OCI-LY3 (cell line): Measurements from ENCODE around the gene CHST15.

Experiments
- H2AFZ ChIP-seq: fragments of 200-600, 300-600 bp; shearing (Covaris generic); 2 replicates; pipeline ENCODE4 v1.6.0; 2014; ENCODE audit warnings: antibody characterized with exemption, low read depth, low read length
- H3K27ac ChIP-seq: fragments of 200-600, 300-600 bp; sonication (generic); 2 replicates; pipeline ENCODE4 v1.5.1; 2014; ENCODE audit warnings: mild to moderate bottlenecking, low read length, moderate library complexity, mixed read lengths
- H3K27me3 ChIP-seq: fragments of 200-600, 300-600 bp; sonication (generic); 2 replicates; pipeline ENCODE4 v1.6.1; 2014; ENCODE audit warnings: low read depth, low read length, mixed read lengths
- H3K36me3 ChIP-seq: fragments of 200-600, 300-600 bp; sonication (generic); replicated peaks from 2 replicates; pipeline ENCODE3; 2014; ENCODE audit warnings: low read depth, low read length, mixed read lengths
- H3K4me1 ChIP-seq: fragments of 300-600, 200-600 bp; sonication (generic); 2 replicates; pipeline ENCODE4 v1.6.1; 2014; ENCODE audit warnings: low read length, mixed read lengths
- H3K4me2 ChIP-seq: fragments of 200-600, 300-600 bp; sonication (generic); 2 replicates; pipeline ENCODE4 v1.6.1; 2014; ENCODE audit warnings: low read length, mixed read lengths
- H3K4me3 ChIP-seq: fragments of 300-600, 200-600 bp; sonication (generic); 2 replicates; pipeline ENCODE4 v1.5.1; 2014; ENCODE audit warnings: antibody characterized with exemption, mild to moderate bottlenecking, low read length, moderate library complexity
- H3K79me2 ChIP-seq: fragments of 300-600, 200-600 bp; shearing (Covaris generic); 2 replicates; pipeline ENCODE4 v1.6.1; 2014; ENCODE audit warnings: mild to moderate bottlenecking, low read length, mixed read lengths
- H3K9ac ChIP-seq: fragments of 300-600, 200-600 bp; shearing (Covaris generic); 2 replicates; pipeline ENCODE4 v1.6.0; 2014; ENCODE audit warnings: mild to moderate bottlenecking, low read length, moderate library complexity
- H3K9me3 ChIP-seq: fragments of 200-600, 300-600 bp; shearing (Covaris generic); 2 replicates; pipeline ENCODE4 v1.6.1; 2014; ENCODE audit warnings: low read length, mixed read lengths; ENCODE audit not compliant: insufficient read depth
- H4K20me1 ChIP-seq: fragments of 200-600, 300-600 bp; sonication (generic); 2 replicates; pipeline ENCODE4 v1.6.1; 2016; ENCODE audit warnings: low read length, mixed read lengths; ENCODE audit not compliant: insufficient read depth
- EZH2phosphoT487 ChIP-seq: fragments of 200-600 bp; shearing (Covaris generic); IDR thresholded peaks from 2 replicates; pipeline ENCODE4 v1.6.1; 2018; ENCODE audit warnings: antibody characterized with exemption, mixed run types, low read depth
- TF ChIP-seq, protein P1 (sequence below): fragments of 200-600, 300-600 bp; sonication (generic); IDR thresholded peaks from 2 replicates; pipeline ENCODE4 v1.5.1; 2014; ENCODE audit warnings: antibody characterized with exemption, low read length, low read depth

CHST15 gene

DNA sequence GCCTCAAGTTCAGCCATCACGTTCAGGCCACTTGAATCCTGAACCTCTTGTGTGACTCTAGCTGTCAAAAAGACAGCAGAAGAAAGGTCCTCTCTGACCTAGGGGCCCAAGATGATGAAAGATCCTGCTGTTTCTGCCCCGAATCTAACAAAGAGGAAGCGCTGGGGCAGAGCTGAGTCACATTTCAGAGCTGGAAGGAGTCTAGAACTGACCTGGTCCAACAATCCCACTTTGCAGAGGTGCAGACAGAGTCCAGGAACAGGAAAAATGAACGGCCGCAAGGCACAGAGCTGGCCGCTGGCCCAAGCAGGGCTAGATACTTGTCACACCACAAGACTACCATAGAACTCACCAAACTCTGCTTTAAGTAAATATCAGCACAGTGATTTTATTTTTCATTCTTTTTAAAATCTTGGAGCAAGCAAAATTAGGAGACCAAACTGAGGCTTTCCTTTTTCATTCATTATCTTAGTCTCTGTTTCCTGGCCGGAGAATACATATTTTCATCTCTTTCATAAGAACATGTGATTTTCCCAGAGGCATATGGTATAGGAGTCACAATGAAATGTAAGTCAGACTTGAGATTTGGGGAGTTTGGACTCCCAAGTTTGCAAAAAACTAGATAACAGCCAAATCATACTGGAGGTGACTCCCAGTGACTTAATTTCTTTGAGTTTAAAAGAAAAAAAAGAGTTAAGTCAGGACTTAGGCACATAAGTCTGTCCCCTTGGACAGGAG, 52.8 kb downstream of the CHST15 start:
- Histone ChIP-seq H3K79me2 (no peaks in the 10 kb centered on the region), H3K9ac (no peak overlapping the region), H2AFZ (no peak overlapping the region), H4K20me1 (no peaks in the 10 kb centered on the region), H3K36me3 (no peaks in the 10 kb centered on the region), H3K9me3 (no peaks in the 10 kb centered on the region), H3K4me3 (no peak overlapping the region), H3K4me1 (peaks cover 58% of the 10 kb centered on the region), H3K4me2 (peak overlapping the region; percentile 9), H3K27ac (no peak overlapping the region), H3K27me3 (peaks cover 13% of the 10 kb centered on the region)
- TF ChIP-seq EZH2phosphoT487 = no peak
- TF ChIP-seq, protein P1, sequence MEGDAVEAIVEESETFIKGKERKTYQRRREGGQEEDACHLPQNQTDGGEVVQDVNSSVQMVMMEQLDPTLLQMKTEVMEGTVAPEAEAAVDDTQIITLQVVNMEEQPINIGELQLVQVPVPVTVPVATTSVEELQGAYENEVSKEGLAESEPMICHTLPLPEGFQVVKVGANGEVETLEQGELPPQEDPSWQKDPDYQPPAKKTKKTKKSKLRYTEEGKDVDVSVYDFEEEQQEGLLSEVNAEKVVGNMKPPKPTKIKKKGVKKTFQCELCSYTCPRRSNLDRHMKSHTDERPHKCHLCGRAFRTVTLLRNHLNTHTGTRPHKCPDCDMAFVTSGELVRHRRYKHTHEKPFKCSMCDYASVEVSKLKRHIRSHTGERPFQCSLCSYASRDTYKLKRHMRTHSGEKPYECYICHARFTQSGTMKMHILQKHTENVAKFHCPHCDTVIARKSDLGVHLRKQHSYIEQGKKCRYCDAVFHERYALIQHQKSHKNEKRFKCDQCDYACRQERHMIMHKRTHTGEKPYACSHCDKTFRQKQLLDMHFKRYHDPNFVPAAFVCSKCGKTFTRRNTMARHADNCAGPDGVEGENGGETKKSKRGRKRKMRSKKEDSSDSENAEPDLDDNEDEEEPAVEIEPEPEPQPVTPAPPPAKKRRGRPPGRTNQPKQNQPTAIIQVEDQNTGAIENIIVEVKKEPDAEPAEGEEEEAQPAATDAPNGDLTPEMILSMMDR = no peak

DNA sequence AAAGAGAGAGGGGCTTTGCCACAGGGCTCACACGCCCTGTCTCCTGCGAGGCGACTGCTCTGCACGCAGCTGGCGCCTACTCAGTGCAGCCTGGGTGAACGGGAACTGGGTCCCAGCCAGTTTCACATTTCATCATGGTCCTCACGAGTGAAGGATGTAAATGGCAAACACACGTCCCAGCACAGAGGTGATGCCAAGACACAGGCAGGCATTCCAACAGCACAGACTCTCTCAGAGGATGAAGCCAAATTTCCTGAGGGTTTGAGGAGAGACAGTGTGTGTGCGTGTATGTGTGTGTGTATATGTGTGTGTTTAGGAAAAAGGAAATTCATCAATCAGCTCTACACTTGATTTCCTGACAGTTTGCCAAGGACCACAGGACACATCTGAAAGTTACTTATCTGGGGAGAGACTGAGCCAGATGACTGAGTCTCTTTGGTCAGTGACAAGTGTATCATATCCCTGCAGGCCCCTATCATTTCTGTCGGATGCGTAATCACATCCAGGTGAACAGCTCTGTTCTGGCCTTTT, 53.9 kb downstream of the CHST15 start:
- Histone ChIP-seq H3K27ac (no peak overlapping the region), H3K9ac (no peak overlapping the region), H3K9me3 (no peaks in the 10 kb centered on the region), H3K4me3 (no peak overlapping the region), H2AFZ (no peak overlapping the region), H3K27me3 (peaks cover 7% of the 10 kb centered on the region), H3K4me1 (peaks cover 61% of the 10 kb centered on the region), H4K20me1 (no peaks in the 10 kb centered on the region), H3K4me2 (no peak overlapping the region), H3K36me3 (no peaks in the 10 kb centered on the region), H3K79me2 (no peaks in the 10 kb centered on the region)
- TF ChIP-seq, protein P1 = no peak
- no peak for TF ChIP-seq EZH2phosphoT487

DNA sequence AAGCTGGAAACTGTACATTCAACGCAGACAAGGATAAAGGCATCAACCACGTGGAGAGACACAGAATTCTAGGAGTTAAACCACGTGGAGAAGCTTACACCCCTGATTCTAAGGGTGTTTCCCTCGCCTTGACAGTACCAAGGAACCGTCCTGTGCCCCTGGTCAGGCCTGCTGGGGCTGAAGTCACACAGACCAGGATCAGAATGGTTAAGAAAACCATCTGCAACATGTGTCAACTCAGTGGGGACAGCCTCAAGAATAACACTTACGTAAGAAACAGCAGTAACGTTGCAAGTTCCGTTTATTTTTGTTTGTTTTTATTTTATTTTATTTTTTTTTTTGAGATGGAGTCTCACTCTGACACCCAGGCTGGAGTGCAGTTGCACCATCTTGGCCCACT, 55.6 kb downstream of the CHST15 start:
- peaks cover 48% of the 10 kb centered on the region for H3K4me1 ChIP-seq
- TF ChIP-seq EZH2phosphoT487 = no peak
- TF ChIP-seq, protein P1 = no peak
- no peaks in the 10 kb centered on the region for H3K79me2 ChIP-seq
- H2AFZ ChIP-seq = no peak overlapping the region
- H3K4me3 ChIP-seq = no peak overlapping the region
- no peaks in the 10 kb centered on the region for H3K36me3 ChIP-seq
- no peak overlapping the region for H3K9ac ChIP-seq
- H4K20me1 ChIP-seq = no peaks in the 10 kb centered on the region
- no peak overlapping the region for H3K4me2 ChIP-seq
- peaks cover 10% of the 10 kb centered on the region for H3K27me3 ChIP-seq
- H3K27ac ChIP-seq = no peak overlapping the region
- H3K9me3 ChIP-seq = no peaks in the 10 kb centered on the region

DNA sequence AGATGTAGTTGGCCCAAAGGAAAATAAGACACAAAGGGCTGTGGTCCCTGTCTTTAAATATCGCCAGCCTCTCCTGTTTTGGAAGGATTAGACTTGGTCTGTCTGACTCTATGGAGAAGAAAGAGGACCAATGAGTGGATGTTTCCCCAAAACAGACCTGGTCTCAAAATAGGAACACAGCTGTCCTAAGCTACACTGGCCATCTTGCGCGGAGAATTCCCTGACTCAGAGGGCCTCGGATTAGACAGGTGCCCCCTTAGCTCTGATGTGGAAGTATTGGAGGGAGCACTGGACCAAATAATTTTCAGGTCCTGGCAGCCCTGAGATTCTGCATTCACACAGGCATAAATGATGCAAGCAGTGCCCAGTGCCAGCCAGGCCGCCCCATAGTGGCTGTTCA, 56.1 kb downstream of the CHST15 start:
- no peak overlapping the region for H3K4me2 ChIP-seq
- TF ChIP-seq EZH2phosphoT487 = no peak
- TF ChIP-seq, protein P1 = no peak
- H4K20me1 ChIP-seq = no peaks in the 10 kb centered on the region
- no peak overlapping the region for H3K9ac ChIP-seq
- no peak overlapping the region for H3K4me3 ChIP-seq
- H3K4me1 ChIP-seq = peaks cover 43% of the 10 kb centered on the region
- H3K36me3 ChIP-seq = no peaks in the 10 kb centered on the region
- no peak overlapping the region for H3K27ac ChIP-seq
- no peaks in the 10 kb centered on the region for H3K79me2 ChIP-seq
- no peaks in the 10 kb centered on the region for H3K9me3 ChIP-seq
- H2AFZ ChIP-seq = no peak overlapping the region
- H3K27me3 ChIP-seq = peaks cover 14% of the 10 kb centered on the region
